Left ventricle myocardium inferior (tissue), 1 donor: ENCODE results near the gene PABPC1L2A. TPM values are rescaled to one million over a fixed set of nuclear protein-coding genes. Genes with fewer than 3 reads are reported as not detected.
"Not testable (repeated sequence)": the region's sequence is repeated elsewhere in the genome, so short reads cannot be mapped to it uniquely, and the experiment has no call there.

Experiments
- DNase-seq: peaks from one replicate; pipeline ENCODE4 v3.0.0-alpha.2; 2020
- H3K27ac ChIP-seq: fragments of 200-600 bp; replicated peaks from 2 replicates; pipeline ENCODE4 v1.8.0; 2021
- H3K27me3 ChIP-seq: fragments of 200-600 bp; 2 replicates; pipeline ENCODE4 v1.8.0; 2021; ENCODE audit warnings: low read depth
- H3K36me3 ChIP-seq: fragments of 200-600 bp; 2 replicates; pipeline ENCODE4 v1.8.0; 2021
- H3K4me1 ChIP-seq: fragments of 200-600 bp; 2 replicates; pipeline ENCODE4 v1.8.0; 2021
- H3K4me3 ChIP-seq: fragments of 200-600 bp; 2 replicates; pipeline ENCODE4 v1.8.0; 2021; ENCODE audit warnings: mild to moderate bottlenecking, moderate library complexity
- H3K9me3 ChIP-seq: fragments of 200-600 bp; replicated peaks from 2 replicates; pipeline ENCODE4 v1.8.0; 2021
- intact Hi-C: fragments of 100-400 bp; cut with micrococcal nuclease; formaldehyde crosslinking; loops from one replicate; pipeline ENCODE4 v1.11.0; 2022
- total RNA-seq: library from RNA; stranded (reverse); fragmentation: NEBNext Ultra II Directional; extraction: Animal tissue kit (Norgen Biotek cat#: 25700); gene quantifications from one replicate; pipeline ENCODE4 v1.2.1, GENCODE V29; 2021
- TF ChIP-seq, protein P1 (sequence below): fragments of 200-600 bp; IDR thresholded peaks from 2 replicates; pipeline ENCODE4 v1.8.0; 2021; ENCODE audit warnings: antibody characterized with exemption, mild to moderate bottlenecking, borderline replicate concordance
- donor health status: DM: no; HTN: yes; CAD: no; lungs with severe emphysema.

The PABPC1L2A gene
- total RNA-seq, 1 donor from 2014 or later = not detected

DNA sequence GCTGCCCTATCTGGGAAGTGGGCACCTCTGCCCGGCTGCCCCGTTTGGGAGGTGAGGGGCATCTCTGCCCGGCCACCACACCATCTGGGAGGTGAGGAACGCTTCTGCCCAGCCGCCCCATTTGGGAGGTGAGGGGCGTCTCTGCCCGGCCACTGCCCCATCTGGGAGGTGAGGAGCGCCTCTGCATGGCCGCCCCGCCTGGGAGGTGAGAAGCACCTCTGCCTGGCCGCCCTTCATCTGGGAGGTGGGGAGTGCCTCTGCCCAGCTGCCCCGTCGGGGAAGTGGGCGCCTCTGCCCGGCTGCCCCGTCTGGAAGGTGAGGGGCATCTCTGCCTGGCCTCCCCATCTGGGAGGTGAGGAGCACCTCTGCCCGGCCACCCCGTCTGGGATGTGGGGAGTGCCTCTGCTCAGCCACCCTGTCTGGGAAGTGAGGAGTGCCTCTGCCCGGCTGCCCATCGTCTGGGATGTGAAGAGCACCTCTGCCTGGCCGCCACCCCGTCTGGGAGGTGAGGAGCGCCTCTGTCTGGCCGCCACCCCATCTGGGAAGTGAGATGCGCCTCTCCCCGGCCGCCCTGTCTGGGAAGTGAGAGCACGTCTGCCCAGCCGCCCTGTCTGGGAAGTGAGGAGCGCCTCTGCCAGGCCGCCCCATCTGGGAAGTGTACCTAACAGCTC, 9.8 kb downstream of the PABPC1L2A start:
- no peaks in the 10 kb centered on the region for H3K36me3 ChIP-seq
- intact Hi-C loops = no loop called here
- no peak overlapping the region for H3K27ac ChIP-seq
- no peaks in the 10 kb centered on the region for H3K4me1 ChIP-seq
- H3K9me3 ChIP-seq = peaks cover 10% of the 10 kb centered on the region
- DNase-seq = no peak
- peaks cover under 1% of the 10 kb centered on the region for H3K27me3 ChIP-seq
- TF ChIP-seq, protein P1, sequence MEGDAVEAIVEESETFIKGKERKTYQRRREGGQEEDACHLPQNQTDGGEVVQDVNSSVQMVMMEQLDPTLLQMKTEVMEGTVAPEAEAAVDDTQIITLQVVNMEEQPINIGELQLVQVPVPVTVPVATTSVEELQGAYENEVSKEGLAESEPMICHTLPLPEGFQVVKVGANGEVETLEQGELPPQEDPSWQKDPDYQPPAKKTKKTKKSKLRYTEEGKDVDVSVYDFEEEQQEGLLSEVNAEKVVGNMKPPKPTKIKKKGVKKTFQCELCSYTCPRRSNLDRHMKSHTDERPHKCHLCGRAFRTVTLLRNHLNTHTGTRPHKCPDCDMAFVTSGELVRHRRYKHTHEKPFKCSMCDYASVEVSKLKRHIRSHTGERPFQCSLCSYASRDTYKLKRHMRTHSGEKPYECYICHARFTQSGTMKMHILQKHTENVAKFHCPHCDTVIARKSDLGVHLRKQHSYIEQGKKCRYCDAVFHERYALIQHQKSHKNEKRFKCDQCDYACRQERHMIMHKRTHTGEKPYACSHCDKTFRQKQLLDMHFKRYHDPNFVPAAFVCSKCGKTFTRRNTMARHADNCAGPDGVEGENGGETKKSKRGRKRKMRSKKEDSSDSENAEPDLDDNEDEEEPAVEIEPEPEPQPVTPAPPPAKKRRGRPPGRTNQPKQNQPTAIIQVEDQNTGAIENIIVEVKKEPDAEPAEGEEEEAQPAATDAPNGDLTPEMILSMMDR = no peak
- no peak overlapping the region for H3K4me3 ChIP-seq

DNA sequence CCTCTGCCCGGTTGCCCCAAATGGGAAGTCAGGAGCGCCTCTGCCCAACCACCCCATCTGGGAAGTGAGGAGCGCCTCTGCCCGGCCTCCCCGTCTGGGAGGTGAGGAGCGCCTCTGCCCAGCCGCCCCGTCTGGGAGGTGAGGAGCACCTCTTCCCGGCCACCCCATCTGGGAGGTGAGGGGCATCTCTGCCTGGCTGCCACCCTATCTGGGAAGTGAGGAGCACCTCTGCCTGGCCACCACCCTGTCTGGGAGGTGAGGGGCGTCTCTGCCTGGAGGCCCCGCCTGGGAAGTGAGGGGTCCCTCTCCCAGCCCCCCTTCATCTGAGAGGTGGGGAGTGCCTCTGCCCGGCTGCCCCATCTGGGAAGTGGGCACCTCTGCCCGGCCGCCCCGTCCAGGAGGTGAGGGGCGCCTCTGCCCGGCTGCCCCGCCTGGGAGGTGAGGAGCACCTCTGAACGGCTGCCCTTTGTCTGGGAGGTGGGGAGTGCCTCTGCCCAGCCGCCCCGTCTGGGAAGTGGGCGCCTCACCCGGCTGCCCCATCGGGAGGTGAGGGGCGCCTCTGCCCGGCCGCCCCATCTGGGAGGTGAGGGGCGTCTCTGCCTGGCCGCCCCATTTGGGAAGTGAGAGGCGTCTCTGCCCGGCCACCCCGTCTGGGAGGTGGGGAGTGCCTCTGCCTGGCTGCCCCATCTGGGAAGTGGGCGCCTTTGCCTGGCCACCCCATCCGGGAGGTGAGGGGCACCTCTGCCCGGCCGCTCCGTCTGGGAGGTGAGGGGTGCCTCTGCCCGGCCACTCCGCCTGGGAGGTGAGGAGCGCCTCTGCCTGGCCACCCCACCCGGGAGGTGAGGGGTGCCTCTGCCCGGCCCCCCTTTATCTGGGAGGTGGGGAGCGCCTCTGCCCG, 10.6 kb downstream of the PABPC1L2A start:
- DNase-seq = no peak
- Histone ChIP-seq H3K27ac (no peak overlapping the region), H3K4me3 (no peak overlapping the region), H3K4me1 (no peaks in the 10 kb centered on the region), H3K36me3 (no peaks in the 10 kb centered on the region), H3K27me3 (no peaks in the 10 kb centered on the region), H3K9me3 (peaks cover 10% of the 10 kb centered on the region)
- TF ChIP-seq, protein P1 = no peak
- intact Hi-C loops = no loop called here

DNA sequence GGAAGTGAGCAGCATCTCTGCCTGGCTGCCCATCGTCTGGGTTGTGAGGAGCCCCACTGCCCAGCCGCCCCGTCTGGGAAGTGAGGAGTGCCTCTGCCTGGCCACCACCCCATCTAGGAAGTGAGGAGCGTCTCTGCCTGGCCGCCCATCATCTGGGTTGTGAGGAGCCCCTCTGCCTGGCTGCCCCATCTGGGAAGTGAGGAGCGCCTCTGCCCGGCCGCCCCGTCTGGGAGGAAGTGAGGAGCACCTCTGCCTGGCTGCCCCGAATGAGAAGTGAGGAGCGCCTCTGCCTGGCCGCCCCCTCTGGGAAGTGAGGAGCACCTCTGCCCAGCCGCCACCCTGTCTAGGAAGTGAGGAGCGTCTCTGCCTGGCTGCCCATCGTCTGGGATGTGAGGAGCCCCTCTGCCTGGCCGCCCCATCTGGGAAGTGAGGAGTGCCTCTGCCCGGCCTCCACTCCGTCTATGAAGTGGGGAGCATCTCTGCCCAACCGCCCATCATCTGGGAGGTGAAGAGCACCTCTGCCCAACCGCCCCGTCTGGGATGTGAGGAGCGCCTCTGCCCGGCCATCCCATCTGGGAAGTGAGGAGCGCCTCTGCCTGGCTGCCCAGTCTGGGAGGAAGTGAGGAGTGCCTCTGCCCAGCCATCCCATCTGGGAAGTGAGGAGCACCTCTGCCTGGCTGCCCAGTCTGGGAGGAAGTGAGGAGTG, 11.4 kb downstream of the PABPC1L2A start:
- intact Hi-C loops, H3K9me3 ChIP-seq, H3K27me3 ChIP-seq, DNase-seq, H3K4me1 ChIP-seq, H3K4me3 ChIP-seq, H3K36me3 ChIP-seq, H3K27ac ChIP-seq: not testable (repeated sequence)

DNA sequence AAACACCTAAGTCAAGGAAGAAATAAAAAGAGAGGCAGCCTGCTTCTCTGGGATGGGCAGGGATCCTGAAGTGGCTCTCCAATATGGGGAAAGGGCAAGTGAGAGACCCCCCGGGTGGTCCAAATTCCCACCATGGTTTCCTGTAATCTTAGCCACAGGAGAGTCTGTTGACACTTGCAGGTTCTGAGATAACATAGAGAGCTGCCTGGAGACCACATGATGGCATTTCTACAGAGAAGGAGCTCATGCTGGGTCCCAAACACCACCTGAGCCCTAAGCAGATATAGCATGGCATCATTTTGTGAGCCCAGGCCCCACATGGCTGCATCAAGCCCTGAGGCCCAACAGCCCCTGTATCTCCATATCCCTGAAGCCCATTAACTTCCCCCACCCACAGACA, 50.4 kb downstream of the PABPC1L2A start:
- H3K4me1 ChIP-seq = no peaks in the 10 kb centered on the region
- intact Hi-C loops = no loop called here

More for the DNA sequence above, 50.4 kb downstream of the PABPC1L2A start:
- Histone ChIP-seq H3K27me3 (no peaks in the 10 kb centered on the region), H3K9me3 (peaks cover 4% of the 10 kb centered on the region), H3K36me3 (no peaks in the 10 kb centered on the region), H3K27ac (no peak overlapping the region), H3K4me3 (no peak overlapping the region)
- no peak for DNase-seq
- TF ChIP-seq, protein P1 = no peak

Other genes with a start within 250 kb of the PABPC1L2A start
- not detected for gene FAM236C, start 166.9 kb downstream of the PABPC1L2A start, total RNA-seq
- not detected for gene FAM236A, start 141.3 kb downstream of the PABPC1L2A start, total RNA-seq
- not detected for gene DMRTC1, start 135.7 kb downstream of the PABPC1L2A start, total RNA-seq
- not detected for gene PABPC1L2B, start 76.6 kb downstream of the PABPC1L2A start, total RNA-seq
- 8.4 TPM for gene NAP1L2, start 135.3 kb upstream of the PABPC1L2A start, total RNA-seq